Adipocyte (in vitro differentiated cells): Measurements from ENCODE around the gene CATSPER2.
"Not testable (repeated sequence)": the region's sequence is repeated elsewhere in the genome, so short reads cannot be mapped to it uniquely, and the experiment has no call there.

Experiments
- DNase-seq: peaks from one replicate; pipeline ENCODE4 v3.0.0-alpha.2; 2015; ENCODE audit warnings: low read depth
- H3K27me3 ChIP-seq: replicated peaks from 2 replicates; pipeline ENCODE4 v1.7.0; 2013; ENCODE audit warnings: mild to moderate bottlenecking, low read length, moderate library complexity; ENCODE audit not compliant: control insufficient read depth, insufficient read depth
- H3K36me3 ChIP-seq: 2 replicates; pipeline ENCODE4 v1.7.0; 2013; ENCODE audit warnings: low read length, mild to moderate bottlenecking, moderate library complexity; ENCODE audit not compliant: control insufficient read depth, insufficient read depth, severe bottlenecking
- H3K4me1 ChIP-seq: 2 replicates; pipeline ENCODE4 v1.7.0; 2013; ENCODE audit warnings: mild to moderate bottlenecking, low read length, moderate library complexity; ENCODE audit not compliant: control insufficient read depth, insufficient read depth
- H3K4me3 ChIP-seq: 2 replicates; pipeline ENCODE4 v1.7.0; 2013; ENCODE audit warnings: mild to moderate bottlenecking, low read length, moderate library complexity
- H3K9ac ChIP-seq: 2 replicates; pipeline ENCODE4 v1.7.0; 2013; ENCODE audit warnings: mild to moderate bottlenecking, low read length, moderate library complexity
- H3K9me3 ChIP-seq: 2 replicates; pipeline ENCODE4 v1.7.0; 2013; ENCODE audit warnings: mild to moderate bottlenecking, low read length, moderate library complexity; ENCODE audit not compliant: control insufficient read depth

The CATSPER2 gene

DNA sequence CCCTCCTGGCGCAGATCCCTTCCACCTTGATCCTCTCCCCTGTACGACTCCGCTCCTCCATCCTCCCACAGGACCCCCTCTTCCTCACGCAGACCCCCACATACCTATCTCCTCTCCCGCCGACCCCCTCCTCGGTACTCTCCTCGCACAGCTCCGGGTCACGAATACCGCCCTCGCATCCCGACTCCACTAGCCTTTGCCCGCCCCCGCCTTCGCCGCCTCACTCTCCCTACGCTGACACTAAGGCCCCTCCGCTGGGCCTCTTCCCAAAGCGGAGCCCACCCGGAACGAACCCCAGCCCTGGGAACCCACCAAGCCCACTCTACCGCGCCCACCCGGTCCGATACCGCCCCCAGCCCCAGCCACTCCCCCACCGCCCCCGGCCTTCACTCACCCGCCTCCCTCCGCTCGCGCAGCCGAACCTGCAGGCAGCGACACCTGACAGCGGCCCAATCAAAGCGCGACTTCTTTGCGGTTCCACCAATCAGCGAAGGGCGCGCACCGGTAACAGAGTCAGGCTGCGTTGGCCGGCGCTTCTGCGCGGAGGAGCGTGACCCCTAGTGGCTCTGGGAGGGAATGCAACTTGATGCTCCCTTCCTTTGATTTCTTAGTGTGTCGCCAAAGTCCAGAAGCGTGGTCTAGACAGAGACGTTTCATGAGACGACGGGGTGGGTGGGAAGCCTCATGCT lies 58.7 kb downstream of the CATSPER2 start, which contains the start of gene PPIP5K1:
PPIP5K1 (minus strand) TSS at position 431 of the 689 bp plus-strand sequence. CDS start 5,704 bp downstream, outside the sequence.
- not testable (repeated sequence) for H3K36me3 ChIP-seq, H3K4me1 ChIP-seq, H3K27me3 ChIP-seq, H3K4me3 ChIP-seq, DNase-seq, H3K9ac ChIP-seq, H3K9me3 ChIP-seq
